HEK293T (cell line): ENCODE measurements around the gene MED12L.

Experiments used
- FOXK2 ChIP-seq: fragments of 450-650 bp; IDR thresholded peaks from 2 replicates; pipeline ENCODE4 v1.6.1; 2016; ENCODE audit warnings: mild to moderate bottlenecking
- ZNF384 ChIP-seq: fragments of 450-650 bp; IDR thresholded peaks from 2 replicates; pipeline ENCODE4 v1.6.1; 2016

GRCh38 chr3:151154566-151154965 is 69.1 kb downstream of the MED12L start:
- no peak for TF ChIP-seq FOXK2
- TF ChIP-seq ZNF384 = no peak
